Stimulated activated CD4-positive, alpha-beta T cell treated with anti-CD3 and anti-CD28 coated beads, Interleukin-12 subunit alpha, Interleukin-12 subunit beta, amount 100 ng/mL, for 48 hours (primary cell): ENCODE data around the gene HCFC1.

Experiments
- DNase-seq, 3 donors: peaks; one replicate each; pipeline ENCODE4 v3.0.0-alpha.2; 2020; ENCODE audit warnings: low read depth in 2 of 3, low spot score in 1 of 3

The HCFC1 gene

DNA sequence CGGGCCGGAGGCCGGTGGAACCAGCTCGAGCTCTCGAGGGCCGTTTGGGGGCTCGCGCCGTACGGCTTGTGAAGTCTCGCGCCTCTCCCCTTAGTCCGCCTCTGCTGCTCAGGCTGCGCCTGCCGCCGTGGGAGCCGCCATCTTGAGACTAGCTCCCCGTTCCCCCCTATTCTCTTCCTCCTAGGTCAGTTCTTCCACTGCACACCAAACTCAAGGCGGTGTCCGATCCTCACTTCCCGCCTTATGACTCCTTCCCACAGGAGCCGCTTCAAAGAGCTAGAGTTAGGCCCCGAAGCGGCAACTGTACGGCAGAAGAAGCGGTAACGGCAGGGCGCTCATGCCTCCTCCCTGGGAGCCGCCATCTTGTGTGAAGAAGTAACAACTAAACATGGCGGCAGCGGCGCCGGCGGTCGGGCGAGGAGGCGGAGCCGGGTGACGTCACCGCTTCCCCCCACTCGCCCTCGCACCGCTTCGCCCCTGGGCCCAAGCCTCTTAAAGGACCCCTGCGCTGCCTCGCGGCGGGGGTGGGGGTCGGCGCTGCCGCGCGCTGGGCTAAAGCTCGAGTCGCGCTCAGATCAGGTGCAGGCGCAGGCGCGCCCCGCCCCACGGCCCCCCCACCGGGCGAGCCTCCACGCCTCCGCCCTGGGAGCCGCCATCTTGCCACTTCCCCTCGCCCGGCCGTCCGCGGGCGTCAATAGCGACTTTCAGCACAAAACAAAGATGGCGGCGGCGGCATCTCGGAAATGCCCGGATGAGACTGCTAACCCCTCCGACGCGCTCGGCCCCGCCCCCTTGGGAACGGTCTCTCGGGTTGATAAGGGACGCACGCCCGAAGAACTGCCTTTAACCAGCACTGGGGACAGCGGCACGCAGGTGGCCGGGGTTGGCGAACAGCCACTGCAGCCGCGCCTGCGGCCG lies at the start of gene HCFC1:
TSS of gene HCFC1 (minus strand) at position 369 of the 918 bp plus-strand sequence. CDS start 978 bp downstream, outside the sequence.
- peak; percentile 77 to 88 (median 83) for DNase-seq

DNA sequence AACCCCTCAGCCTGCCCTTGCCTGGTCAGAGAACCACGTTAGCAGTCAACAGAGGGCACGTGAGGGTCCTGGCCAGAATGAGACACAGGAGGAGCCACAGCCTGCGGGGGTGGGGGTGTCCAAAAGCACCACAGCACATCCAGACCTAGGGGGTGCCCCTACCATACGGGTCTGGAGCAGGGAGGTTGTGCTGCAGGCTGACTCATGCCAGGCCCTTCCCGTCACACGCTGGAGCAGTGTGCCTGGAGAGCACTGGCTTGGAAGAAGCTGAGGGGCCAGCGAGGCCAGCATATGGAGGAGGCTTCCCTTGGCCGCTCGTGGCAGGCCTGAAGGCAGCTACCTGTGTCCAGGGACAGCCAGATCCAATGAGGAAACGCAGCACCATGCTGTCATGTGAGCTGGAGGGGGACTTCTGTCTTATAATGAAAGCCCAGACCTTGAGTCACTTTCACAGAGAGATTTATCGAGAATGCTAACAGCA lies 49.6 kb upstream of the HCFC1 start:
- DNase-seq, result no peak

DNA sequence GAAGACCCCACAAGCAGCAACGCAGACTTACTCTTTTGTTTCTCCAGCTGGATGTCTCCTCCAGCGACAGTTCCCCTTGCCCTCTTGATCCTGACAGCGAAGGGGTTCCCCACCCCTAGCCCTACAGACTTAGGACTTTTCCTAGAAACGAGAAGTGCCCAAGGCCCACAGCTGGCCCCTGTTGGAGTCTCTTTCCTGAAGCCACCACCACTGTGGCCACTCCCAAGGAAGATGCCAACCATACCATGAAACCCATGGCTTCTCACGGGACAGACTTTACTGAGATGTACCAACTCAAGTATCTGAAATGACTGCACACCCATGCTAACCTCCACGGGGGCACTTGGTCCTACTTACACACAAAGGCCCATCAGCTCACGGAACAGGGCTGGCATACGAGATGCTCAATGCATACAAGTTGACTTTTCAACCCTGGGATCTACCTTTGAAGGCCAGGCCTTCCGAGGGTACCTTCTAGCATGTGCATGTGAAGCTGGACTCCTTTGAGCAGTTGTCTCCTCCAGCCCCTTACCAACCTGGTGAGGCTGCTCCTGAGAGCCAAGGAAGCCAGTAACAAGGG lies 49.0 kb upstream of the HCFC1 start:
- DNase-seq, result no peak

DNA sequence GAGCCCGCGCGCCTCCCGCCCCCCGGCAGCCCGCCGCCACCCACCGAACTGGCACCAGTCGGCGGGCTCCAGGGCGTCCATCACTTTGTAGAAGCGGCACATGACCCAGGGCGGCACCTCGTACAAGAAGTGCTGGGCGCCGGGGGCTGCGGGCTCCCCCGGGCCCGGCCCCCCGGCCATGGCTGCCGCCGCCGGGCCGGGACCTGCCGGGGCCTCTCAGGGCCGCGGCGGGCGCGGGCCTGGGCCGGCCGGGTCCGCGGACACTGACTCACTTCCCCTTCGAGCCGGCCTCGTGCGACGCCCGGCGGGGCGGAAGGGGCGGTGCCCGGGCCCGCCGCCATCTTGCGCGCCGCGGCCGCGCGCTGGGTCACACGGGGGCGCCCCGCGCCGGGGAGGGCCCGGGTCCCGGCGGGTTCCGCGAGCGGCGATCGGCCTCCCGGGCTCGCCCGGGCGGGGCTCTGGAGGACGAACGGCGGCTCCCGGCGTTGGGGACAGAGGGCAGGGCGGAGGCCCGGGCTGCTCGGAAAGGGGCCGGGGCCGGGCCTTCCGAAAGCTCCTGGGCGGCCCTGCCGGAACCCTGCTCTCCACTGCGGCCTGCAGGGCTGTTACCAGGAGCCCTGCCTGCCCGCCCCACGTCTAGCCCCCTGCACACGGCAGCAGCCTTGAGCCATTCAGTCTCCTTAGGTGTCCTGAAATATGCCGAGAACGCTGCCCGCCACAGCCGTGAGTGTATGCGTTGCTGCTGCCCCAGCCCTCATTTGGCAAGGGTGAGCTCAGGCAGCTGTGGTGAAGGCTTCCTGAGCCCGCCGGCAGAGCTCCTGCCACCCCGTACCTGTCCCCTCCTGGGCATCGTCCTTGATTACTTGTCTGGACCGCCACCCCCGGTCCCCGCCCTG lies 48.3 kb upstream of the HCFC1 start, which contains the start of gene IRAK1:
TSS of gene IRAK1 (minus strand) at position 270 of the 896 bp plus-strand sequence. CDS start at position 180, 90 bp downstream.
- peak in 1 of 3 donors; percentile 52 for DNase-seq

DNA sequence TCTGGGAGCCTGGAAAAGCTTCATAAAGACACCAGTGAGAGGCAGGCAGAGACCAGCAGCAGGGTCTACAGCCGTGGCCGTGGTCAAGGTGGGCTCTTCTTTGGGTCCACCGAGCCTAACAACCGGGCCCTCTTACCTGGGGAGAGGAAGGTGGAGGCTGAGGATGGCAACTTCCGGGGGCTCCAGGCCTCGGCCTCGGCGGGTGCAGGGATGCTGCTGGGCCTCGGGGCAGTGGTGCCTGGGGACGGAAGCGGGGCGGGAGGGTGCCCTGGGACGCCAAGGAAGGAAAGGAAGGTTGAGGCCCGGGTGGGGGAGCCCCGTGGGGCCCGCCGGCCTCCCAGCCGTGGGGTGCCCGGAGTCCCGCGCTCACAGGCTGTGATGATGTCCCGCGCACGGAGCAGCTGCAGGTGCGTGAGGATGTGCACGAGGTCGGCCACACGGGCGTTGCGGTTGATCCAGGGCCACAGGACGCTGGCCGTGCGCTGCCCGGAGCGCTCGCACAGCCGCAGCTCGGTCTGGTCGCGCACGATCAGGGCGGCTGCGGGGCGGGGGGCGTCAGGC lies 47.5 kb upstream of the HCFC1 start:
- no peak for DNase-seq

DNA sequence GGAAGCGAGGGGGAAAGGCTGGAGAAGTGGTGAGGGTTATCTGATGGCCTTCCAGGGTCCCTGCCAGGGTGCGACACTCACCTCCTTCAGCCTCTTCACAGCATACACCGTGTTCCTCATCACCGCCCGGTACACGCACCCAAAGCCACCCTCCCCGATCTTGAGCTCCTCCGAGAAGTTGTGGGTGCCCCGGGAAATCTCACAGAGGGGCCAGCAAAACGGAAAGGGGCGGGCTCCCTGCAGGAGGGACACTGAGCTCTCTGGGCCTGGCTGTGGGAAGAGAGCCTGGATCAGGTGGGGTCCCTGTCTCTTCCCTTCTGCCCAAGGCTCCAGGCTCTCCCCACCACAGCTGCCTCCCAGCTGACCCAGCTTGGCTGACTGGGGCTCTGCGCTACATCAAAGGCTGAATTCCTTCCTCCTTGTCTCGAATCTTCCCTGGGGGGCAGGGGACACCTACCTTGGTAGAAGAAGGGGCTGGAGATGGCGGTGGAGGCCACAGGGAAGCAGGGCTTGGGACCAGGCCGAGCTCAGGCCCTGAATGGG lies 47.0 kb upstream of the HCFC1 start:
- DNase-seq, result no peak

DNA sequence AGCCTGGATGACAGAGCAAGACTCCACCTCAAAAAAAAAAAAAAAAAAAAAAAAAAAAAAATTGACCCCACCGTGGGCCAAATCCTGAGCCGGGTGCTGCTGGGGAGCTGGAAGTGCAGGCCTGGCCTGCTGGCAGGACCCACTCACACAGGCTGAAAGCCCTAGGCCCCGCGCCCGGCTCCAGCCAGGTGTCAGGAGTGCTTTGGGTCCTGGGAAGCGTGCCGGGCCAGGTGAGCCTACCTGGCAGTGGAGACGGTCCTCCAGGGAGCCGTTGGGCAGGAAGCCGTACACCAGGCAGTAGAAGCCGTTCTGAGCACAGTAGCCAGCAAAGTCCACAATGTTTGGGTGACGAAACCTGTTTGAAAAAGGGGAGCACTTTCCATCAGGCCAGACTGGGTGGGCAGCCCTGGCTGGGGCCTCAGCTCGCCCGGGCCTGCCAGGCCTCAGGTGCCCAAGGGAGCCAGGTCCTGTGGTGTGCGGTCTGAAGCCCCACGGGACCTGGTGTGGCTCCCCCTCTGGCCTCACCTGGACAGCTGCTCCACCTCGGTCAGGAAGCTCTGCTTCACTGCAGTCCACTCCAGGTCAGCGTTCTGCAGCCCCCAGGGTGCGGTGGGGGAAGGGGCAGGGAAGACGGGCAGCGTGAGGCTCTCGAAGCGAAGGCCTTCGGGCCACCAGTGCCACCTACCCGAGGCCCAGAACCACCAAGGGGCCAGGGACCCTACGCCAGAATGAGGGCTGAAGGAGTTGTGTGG lies 46.3 kb upstream of the HCFC1 start:
- DNase-seq, result no peak

DNA sequence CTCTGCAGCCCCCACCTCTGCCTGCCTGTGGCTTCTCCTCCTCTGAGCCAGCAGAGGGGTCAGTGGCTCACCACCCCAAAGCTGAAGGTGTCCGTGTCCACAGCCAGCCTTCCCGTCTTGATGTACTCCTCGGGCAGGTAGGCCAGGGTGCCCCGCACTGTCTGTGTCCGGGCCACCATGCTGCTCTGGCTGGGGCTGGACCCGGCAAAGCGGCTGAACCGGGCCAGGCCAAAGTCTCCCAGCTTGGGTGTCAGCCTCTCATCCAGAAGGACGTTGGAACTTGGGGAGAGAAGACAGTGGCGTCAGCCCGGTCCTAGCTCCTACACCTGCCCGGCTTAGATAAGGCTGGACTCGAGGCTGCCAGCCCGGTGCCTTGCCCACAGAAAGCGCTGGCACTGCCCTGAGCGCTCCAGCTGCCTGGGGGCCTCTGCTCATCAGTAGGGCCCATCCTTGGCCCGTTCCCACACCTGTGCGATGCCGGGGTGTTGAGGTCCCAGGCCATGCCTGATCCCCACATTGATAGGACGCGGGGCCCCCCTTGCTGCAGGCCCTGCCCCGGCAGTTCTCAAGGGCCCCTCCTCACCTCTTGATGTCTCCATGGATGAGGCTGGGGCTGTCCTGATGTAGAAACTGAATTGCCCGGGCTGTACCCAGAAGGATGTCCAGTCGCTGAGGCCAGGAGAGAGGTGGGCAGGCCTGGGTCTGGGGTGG lies 44.9 kb upstream of the HCFC1 start:
- no peak for DNase-seq

DNA sequence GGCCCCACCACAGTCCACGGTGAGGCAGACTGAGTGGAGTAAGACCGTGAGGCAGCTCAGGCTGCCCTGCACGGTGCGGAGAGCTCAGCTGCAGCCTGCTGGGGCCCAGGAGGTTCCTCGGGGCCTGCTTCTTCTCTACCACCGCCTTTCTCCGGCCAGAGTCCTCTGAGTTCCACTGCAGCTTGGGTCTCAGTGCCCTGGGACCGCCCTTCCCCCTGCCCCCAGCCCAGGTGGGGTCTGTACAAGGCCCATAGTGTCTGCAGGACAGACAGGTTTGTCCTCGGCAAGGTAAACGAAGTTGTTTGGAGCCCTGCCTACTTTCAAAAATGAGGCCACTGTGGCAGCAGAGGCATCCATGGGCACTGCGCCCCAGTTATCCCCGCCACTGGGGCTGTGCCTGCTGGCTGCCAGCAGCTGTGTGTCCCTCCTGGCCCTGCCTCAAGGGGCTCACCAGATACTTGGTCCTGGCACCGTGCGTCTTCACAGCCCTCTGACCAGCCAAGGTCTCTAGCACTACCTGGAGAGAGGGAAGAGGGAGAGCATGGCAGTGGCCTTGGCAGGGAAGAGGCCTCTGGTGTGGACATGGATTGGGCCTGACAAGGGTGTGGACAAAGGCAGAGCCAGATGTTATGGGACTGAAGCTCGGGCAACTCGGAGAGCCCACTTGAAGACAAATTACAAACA lies 44.1 kb upstream of the HCFC1 start:
- no peak for DNase-seq

DNA sequence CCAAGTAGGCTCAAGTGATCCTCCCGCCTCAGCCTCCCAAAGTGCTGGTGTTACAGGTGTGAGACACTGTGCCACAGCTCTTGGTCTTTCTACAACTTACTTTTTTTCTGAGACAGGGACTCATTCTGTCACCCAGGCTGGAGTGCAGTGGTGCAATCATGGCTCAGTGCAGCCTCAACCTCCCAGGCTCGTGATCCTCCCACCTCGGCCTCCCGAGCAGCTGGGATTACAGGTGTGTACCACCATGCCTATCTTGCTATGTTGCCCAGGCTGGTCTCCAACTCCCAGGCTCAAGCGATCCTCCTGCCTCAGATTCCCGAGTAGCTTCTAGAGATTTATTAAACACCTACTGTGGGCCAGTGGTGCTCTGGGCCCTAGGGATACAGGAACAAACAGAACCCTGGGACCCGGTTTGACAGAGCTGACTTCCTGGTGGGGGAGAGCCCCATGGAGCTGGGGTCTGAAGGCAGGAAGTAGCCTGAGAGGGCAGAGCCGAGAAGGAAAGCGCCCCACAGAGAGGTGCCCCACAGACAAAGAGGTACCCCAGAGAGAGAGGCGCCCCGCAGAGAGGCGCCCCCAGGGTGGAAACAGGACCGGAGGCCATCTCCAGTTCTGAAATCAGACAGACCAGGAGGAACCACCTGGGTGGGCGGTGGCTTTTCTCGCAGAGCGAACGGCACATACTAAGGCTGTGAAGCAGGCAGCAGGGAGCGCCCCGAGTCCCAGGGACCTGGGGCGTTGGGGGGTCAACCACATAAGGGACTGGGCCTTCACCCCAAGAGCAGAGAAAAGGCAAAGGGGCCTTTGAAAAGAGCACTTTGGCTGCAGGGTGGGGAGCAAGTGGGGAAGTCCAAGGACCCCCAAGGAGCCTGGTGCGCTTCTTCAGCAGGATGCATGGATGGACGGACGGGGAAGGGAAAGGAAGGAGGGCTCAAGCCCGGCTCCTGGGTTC lies 43.1 kb upstream of the HCFC1 start:
- no peak for DNase-seq

DNA sequence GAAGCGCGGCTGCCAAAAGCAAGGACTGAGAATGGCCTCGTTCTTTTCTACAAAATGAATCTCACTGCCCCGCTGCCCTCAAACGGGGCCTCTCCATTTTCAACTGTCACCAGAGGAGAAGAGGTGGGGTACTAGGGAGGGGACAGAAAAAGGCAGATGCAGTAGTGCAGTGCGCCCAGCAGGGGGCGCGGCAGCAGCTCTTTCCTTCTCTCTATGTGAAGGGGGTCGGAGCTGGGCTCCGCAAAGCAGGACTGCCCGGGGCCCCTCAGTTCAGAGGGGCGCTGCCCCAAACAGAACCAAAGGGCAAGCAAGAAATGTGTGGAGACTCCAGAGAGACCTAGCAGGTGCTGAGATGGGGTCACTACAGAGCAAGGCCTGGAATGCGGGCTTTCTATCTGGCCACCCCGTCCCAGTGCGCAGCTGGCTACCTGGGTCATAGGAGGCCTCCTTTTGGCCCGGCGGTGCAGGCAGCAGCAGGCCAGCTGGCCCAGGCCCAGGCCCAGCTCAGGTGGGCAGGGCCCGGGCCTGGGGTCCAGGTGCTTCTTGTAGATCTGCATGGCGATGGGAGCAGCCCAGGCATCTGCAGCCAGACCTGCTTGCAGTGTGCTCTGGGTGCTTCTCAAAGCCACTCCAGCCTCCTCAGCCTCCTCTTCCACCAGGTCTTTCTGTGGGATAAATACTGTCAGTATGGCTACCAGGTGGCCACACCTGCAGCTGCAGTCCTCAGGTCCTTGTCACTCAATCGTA lies 42.2 kb upstream of the HCFC1 start:
- DNase-seq, result no peak

DNA sequence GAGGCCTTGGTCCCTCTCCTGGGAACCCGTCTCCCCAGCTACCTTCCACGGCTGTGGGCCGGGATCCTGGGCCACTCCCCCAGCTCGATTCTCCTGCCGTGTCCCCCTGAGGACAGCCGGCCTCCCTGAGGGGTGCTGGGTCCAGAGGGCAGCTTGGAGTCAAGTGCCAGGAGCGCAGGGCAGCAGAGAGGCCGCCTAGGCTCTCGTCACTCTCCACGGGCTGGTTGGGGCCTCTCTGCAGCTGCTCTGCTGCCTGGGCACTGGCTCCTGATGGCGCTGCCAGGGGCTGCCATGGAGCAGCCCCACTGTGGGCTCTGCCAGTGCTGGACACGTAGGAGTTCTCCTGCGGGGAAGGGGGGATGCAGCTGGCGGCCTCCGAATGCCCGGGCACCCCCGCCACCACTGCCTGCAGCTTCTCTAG lies 41.4 kb upstream of the HCFC1 start:
- no peak for DNase-seq

DNA sequence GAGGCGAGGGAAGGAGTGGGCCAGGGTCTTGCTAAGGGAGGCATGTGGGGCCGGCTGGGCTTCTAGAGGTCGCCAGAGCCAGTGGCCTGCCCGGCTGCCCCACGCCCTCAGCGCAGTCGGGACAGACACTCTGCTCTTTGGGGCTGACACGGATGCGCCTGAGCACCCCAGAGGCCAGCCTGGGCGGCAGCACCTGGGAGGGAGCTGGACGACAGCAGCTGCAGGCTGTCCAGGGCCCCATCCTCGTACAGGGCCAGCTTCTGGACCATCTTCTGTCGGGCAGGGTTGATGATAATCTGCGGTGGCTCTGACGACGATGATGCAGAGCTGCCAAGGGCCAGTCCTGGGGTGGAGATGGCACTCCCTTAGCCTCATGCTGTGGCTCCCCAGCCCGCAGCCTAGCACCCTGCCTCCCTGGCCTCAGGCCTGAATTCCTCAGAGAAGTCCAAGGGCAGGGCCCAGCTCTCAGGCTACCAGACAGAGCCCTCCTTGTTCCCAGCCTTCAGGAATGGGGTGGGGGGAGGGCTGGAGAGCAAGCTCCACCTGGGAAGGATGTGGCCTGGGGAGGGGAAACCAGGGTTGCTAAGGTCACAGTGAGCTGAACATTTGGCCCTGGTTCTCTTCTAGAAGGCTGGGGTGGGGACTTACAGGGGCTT lies 40.8 kb upstream of the HCFC1 start:
- DNase-seq, result no peak

DNA sequence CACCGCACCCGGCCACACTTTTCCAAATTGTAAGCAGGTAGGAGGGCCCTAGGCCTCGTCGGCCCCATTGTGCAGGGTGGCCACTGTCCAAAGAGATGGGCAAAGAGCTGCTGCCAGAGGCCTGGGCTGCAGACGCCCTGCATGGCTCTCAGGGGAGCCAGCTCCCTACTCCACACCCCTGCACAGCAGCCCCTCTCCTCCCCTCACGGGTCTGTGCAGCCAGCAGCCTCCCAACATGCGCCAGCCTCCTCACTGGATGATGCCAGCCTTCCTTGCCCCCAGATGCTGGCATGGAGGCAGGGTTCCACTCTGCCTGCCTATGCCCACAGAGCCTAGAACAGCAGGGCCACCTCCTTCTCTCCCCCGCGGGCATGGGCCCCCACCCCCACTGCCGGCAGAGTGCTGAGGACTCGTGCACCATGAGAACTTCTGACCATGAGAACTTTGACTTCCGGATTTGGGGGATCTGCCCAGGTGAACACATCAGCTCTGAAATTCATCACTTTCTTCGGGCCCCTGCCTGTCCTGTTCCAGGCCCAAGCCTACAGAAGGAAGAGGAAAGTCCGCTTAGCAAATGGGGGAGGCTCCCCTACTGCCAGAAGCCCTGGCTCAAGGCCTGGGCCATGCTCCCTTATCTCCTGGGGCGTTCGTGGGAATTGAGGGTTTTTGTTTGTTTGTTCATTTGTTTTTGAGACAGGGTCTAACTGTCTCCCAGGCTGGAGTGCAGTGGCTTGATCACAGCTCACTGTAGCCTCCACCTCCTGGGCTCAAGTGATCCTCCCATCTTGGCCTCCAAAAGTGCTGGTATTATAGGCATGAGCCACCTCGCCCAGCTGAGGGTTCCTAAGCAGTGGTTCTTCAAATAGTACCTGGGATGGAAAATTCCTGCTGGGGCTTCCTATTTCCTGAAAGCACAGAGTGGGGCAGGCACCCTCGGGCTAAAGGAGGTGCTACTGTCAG lies 40.0 kb upstream of the HCFC1 start:
- DNase-seq, result no peak
